ENCODE results near the gene ARHGAP18. TPM values are rescaled to one million over a fixed set of nuclear protein-coding genes. Genes with fewer than 3 reads are reported as not detected.
A peak's percentile ranks its signal among the peaks of the same experiment; 100 is the strongest.

Gene ARHGAP18
- total RNA-seq, 5 donors from 2014 or later (not counting 1 experiment from before 2014, with no cell fraction given), result 3.6 to 4.3 (median 4.0) TPM

GRCh38 chr6:129659167-129659566, 50.8 kb downstream of the ARHGAP18 start:
- Mint-ChIP-seq H3K27ac (no peak overlapping the region), H3K4me1 (peaks cover 8 to 24% (median 15%) of the 10 kb centered on the region in 3 donors), H3K27me3 (no peaks in the 10 kb centered on the region), H3K4me3 (no peak overlapping the region), H3K9me3 (no peaks in the 10 kb centered on the region), H3K36me3 (peaks cover 4% of the 10 kb centered on the region)
- ATAC-seq (replicated peaks in 1 of 4) (no peak), DNase-seq (no peak)
- no CpG with 5 or more reads among the region's 3 CpGs for WGBS (ENCODE audit: insufficient coverage)
- Histone ChIP-seq H3K36me3 (ENCODE audit: control insufficient read depth in 2 of 2, extremely low read depth in 1 of 2, insufficient read depth in 1 of 2, low read length in 1 of 2) (no peaks in the 10 kb centered on the region), H3K27me3 (replicated peaks in 1 of 2; ENCODE audit: control insufficient read depth in 2 of 2, extremely low read depth in 1 of 2, insufficient read depth in 2 of 2, low read length in 1 of 2) (no peaks in the 10 kb centered on the region), H3K4me3 (ENCODE audit: control insufficient read depth in 1 of 2, extremely low read depth in 1 of 2, low read length in 1 of 2) (no peak overlapping the region), H3K27ac (ENCODE audit: low read length) (no peak overlapping the region), H3K9me3 (no peaks in the 10 kb centered on the region), H3K4me1 (ENCODE audit: control insufficient read depth in 1 of 2, extremely low read depth in 1 of 2, insufficient read depth in 2 of 2, low read length in 2 of 2) (no peaks in the 10 kb centered on the region)
- ChIA-PET POLR2A (interaction anchor here in 1 of 2 donors (0.6 kb wide), 1 partner anchor 52 kb away, joined by 3 read pairs; no protein-coding TSS in a partner anchor), CTCF (no interaction called here)

GRCh38 chr6:129657483-129657882, 52.5 kb downstream of the ARHGAP18 start:
- Histone ChIP-seq H3K36me3 (ENCODE audit: control insufficient read depth in 2 of 2, extremely low read depth in 1 of 2, insufficient read depth in 1 of 2, low read length in 1 of 2) (no peaks in the 10 kb centered on the region), H3K27me3 (replicated peaks in 1 of 2; ENCODE audit: control insufficient read depth in 2 of 2, extremely low read depth in 1 of 2, insufficient read depth in 2 of 2, low read length in 1 of 2) (no peaks in the 10 kb centered on the region), H3K4me1 (ENCODE audit: control insufficient read depth in 1 of 2, extremely low read depth in 1 of 2, insufficient read depth in 2 of 2, low read length in 2 of 2) (no peaks in the 10 kb centered on the region), H3K27ac (ENCODE audit: low read length) (no peak overlapping the region), H3K9me3 (no peaks in the 10 kb centered on the region), H3K4me3 (ENCODE audit: control insufficient read depth in 1 of 2, extremely low read depth in 1 of 2, low read length in 1 of 2) (no peak overlapping the region)
- Mint-ChIP-seq H3K4me1 (peaks cover 8 to 23% (median 15%) of the 10 kb centered on the region in 3 donors), H3K4me3 (no peak overlapping the region), H3K27me3 (no peaks in the 10 kb centered on the region), H3K27ac (no peak overlapping the region), H3K36me3 (peaks cover 4% of the 10 kb centered on the region), H3K9me3 (no peaks in the 10 kb centered on the region)
- ChIA-PET CTCF (no interaction called here), POLR2A (interaction anchor here in 1 of 2 donors (0.6 to 0.7 kb wide), 2 partner anchors 79 to 92 kb away, joined by 3 to 6 read pairs; no protein-coding TSS in a partner anchor)
- no peak for ATAC-seq (replicated peaks in 1 of 4)
- DNase-seq, result no peak
- WGBS (ENCODE audit: insufficient coverage), result 100% methylated on average over 2 of the region's 3 CpGs

- H3K9me3 Mint-ChIP-seq, result no peaks in the 10 kb centered on the region
- H3K36me3 ChIP-seq (ENCODE audit: control insufficient read depth in 2 of 2, extremely low read depth in 1 of 2, insufficient read depth in 1 of 2, low read length in 1 of 2), result no peaks in the 10 kb centered on the region
- POLR2A ChIA-PET, result no interaction called here
- DNase-seq (peak in 1 of 35 experiments; percentile 15), ATAC-seq (replicated peaks in 1 of 4) (peak in 3 of 4 experiments; percentile 33 to 87 (median 46))
- no peaks in the 10 kb centered on the region for H3K27me3 Mint-ChIP-seq
- H3K27ac ChIP-seq (ENCODE audit: low read length), result no peak overlapping the region
- CTCF ChIA-PET, result interaction anchor here in 1 of 2 donors (0.7 kb wide), 2 partner anchors 206 to 216 kb away, joined by 3 read pairs; no protein-coding TSS in a partner anchor
- H3K4me3 ChIP-seq (ENCODE audit: control insufficient read depth in 1 of 2, extremely low read depth in 1 of 2, low read length in 1 of 2), result no peak overlapping the region
- H3K9me3 ChIP-seq, result no peaks in the 10 kb centered on the region
- no peaks in the 10 kb centered on the region for H3K4me1 ChIP-seq (ENCODE audit: control insufficient read depth in 1 of 2, extremely low read depth in 1 of 2, insufficient read depth in 2 of 2, low read length in 2 of 2)
- peaks cover 5% of the 10 kb centered on the region for H3K36me3 Mint-ChIP-seq
- no peaks in the 10 kb centered on the region for H3K27me3 ChIP-seq (replicated peaks in 1 of 2; ENCODE audit: control insufficient read depth in 2 of 2, extremely low read depth in 1 of 2, insufficient read depth in 2 of 2, low read length in 1 of 2)
- WGBS (ENCODE audit: insufficient coverage), result no CpG with 5 or more reads among the region's 1 CpG
- peaks cover 6 to 13% (median 6%) of the 10 kb centered on the region in 3 donors for H3K4me1 Mint-ChIP-seq
- H3K4me3 Mint-ChIP-seq, result no peak overlapping the region
- no peak overlapping the region for H3K27ac Mint-ChIP-seq
Measured at GRCh38 chr6:129655334-129655733, 54.6 kb downstream of the ARHGAP18 start.

GRCh38 chr6:129653746-129654145, 56.2 kb downstream of the ARHGAP18 start:
- Histone ChIP-seq H3K27ac (ENCODE audit: low read length) (no peak overlapping the region), H3K9me3 (no peaks in the 10 kb centered on the region), H3K4me1 (ENCODE audit: control insufficient read depth in 1 of 2, extremely low read depth in 1 of 2, insufficient read depth in 2 of 2, low read length in 2 of 2) (no peaks in the 10 kb centered on the region), H3K27me3 (replicated peaks in 1 of 2; ENCODE audit: control insufficient read depth in 2 of 2, extremely low read depth in 1 of 2, insufficient read depth in 2 of 2, low read length in 1 of 2) (no peaks in the 10 kb centered on the region), H3K36me3 (ENCODE audit: control insufficient read depth in 2 of 2, extremely low read depth in 1 of 2, insufficient read depth in 1 of 2, low read length in 1 of 2) (no peaks in the 10 kb centered on the region), H3K4me3 (ENCODE audit: control insufficient read depth in 1 of 2, extremely low read depth in 1 of 2, low read length in 1 of 2) (no peak overlapping the region)
- POLR2A ChIA-PET, result interaction anchor here in 1 of 2 donors (0.5 to 0.6 kb wide), 2 partner anchors 39 to 1525 kb away, joined by 3 to 12 read pairs; no protein-coding TSS in a partner anchor
- DNase-seq, result no peak
- WGBS (ENCODE audit: insufficient coverage), result no CpG with 5 or more reads among the region's 2 CpGs
- Mint-ChIP-seq H3K4me1 (peaks cover 7 to 13% (median 7%) of the 10 kb centered on the region in 3 donors), H3K36me3 (peaks cover 7% of the 10 kb centered on the region), H3K27ac (no peak overlapping the region), H3K27me3 (no peaks in the 10 kb centered on the region), H3K9me3 (no peaks in the 10 kb centered on the region), H3K4me3 (no peak overlapping the region)
- ATAC-seq (replicated peaks in 1 of 4), result no peak
- CTCF ChIA-PET, result interaction anchor here in 1 of 2 donors (1.2 kb wide), 1 partner anchor 56 kb away, joined by 4 read pairs; no protein-coding TSS in a partner anchor

GRCh38 chr6:129653229-129653628, 56.7 kb downstream of the ARHGAP18 start:
- no peak for DNase-seq
- Histone ChIP-seq H3K27me3 (replicated peaks in 1 of 2; ENCODE audit: control insufficient read depth in 2 of 2, extremely low read depth in 1 of 2, insufficient read depth in 2 of 2, low read length in 1 of 2) (no peaks in the 10 kb centered on the region), H3K27ac (ENCODE audit: low read length) (no peak overlapping the region), H3K36me3 (ENCODE audit: control insufficient read depth in 2 of 2, extremely low read depth in 1 of 2, insufficient read depth in 1 of 2, low read length in 1 of 2) (no peaks in the 10 kb centered on the region), H3K9me3 (no peaks in the 10 kb centered on the region), H3K4me1 (ENCODE audit: control insufficient read depth in 1 of 2, extremely low read depth in 1 of 2, insufficient read depth in 2 of 2, low read length in 2 of 2) (no peaks in the 10 kb centered on the region), H3K4me3 (ENCODE audit: control insufficient read depth in 1 of 2, extremely low read depth in 1 of 2, low read length in 1 of 2) (no peak overlapping the region)
- Mint-ChIP-seq H3K27ac (no peak overlapping the region), H3K36me3 (peaks cover 8% of the 10 kb centered on the region), H3K9me3 (no peaks in the 10 kb centered on the region), H3K4me1 (peaks cover 8 to 13% (median 9%) of the 10 kb centered on the region in 3 donors), H3K4me3 (no peak overlapping the region), H3K27me3 (no peaks in the 10 kb centered on the region)
- WGBS (ENCODE audit: insufficient coverage), result no CpG with 5 or more reads among the region's 2 CpGs
- ATAC-seq (replicated peaks in 1 of 4), result no peak
- POLR2A ChIA-PET, result no interaction called here
- CTCF ChIA-PET, result interaction anchor here in 1 of 2 donors (1.2 kb wide), 1 partner anchor 56 kb away, joined by 4 read pairs; no protein-coding TSS in a partner anchor

- H3K27ac ChIP-seq (ENCODE audit: low read length), result no peak overlapping the region
Measured at GRCh38 chr6:129651291-129651691, 58.7 kb downstream of the ARHGAP18 start.

More at GRCh38 chr6:129651291-129651691, 58.7 kb downstream of the ARHGAP18 start:
- H3K27me3 Mint-ChIP-seq, result no peaks in the 10 kb centered on the region
- H3K4me3 Mint-ChIP-seq, result no peak overlapping the region
- H3K27ac Mint-ChIP-seq, result no peak overlapping the region
- DNase-seq, result no peak
- no peaks in the 10 kb centered on the region for H3K4me1 ChIP-seq (ENCODE audit: control insufficient read depth in 1 of 2, extremely low read depth in 1 of 2, insufficient read depth in 2 of 2, low read length in 2 of 2)
- no peak overlapping the region for H3K4me3 ChIP-seq (ENCODE audit: control insufficient read depth in 1 of 2, extremely low read depth in 1 of 2, low read length in 1 of 2)
- H3K36me3 Mint-ChIP-seq, result peaks cover 8% of the 10 kb centered on the region
- H3K27me3 ChIP-seq (replicated peaks in 1 of 2; ENCODE audit: control insufficient read depth in 2 of 2, extremely low read depth in 1 of 2, insufficient read depth in 2 of 2, low read length in 1 of 2), result no peaks in the 10 kb centered on the region
- ChIA-PET POLR2A (no interaction called here), CTCF (no interaction called here)
- no peak for ATAC-seq (replicated peaks in 1 of 4)
- peaks cover 8 to 13% (median 9%) of the 10 kb centered on the region in 3 donors for H3K4me1 Mint-ChIP-seq
- no peaks in the 10 kb centered on the region for H3K9me3 ChIP-seq
- no peaks in the 10 kb centered on the region for H3K36me3 ChIP-seq (ENCODE audit: control insufficient read depth in 2 of 2, extremely low read depth in 1 of 2, insufficient read depth in 1 of 2, low read length in 1 of 2)
- H3K9me3 Mint-ChIP-seq, result no peaks in the 10 kb centered on the region
- 94% methylated on average over 1 of the region's 2 CpGs for WGBS (ENCODE audit: insufficient coverage)
